IMR-90 (cell line): ENCODE results near the gene COL6A3. TPM values are rescaled to one million over a fixed set of nuclear protein-coding genes. Genes with fewer than 3 reads are reported as not detected.

ENCODE experiments used
- ATAC-seq: fragments of 200-7000 bp; cut with Tn5 transposase; 2 replicates; pipeline ENCODE4 v1.9.1; 2020; ENCODE audit warnings: low read depth, mild to moderate bottlenecking, moderate library complexity
- BruUV-seq: library from RNA; stranded (reverse); fragments of 400-500 nt; replicated peaks from 2 replicates; lab custom pipeline; 2021; lab: Mats Ljungman, UMichigan
- CTCF ChIA-PET: fragments of 300-600 bp; formaldehyde crosslinking; extraction: SDS; loops from one replicate; lab custom pipeline; 2021; ENCODE audit warnings: antibody characterized with exemption; lab: Yijun Ruan, JAX
- POLR2A ChIA-PET: fragments of 300-600 bp; sonication (Branson Sonifier 250); formaldehyde crosslinking; loops from one replicate; lab custom pipeline; 2022; ENCODE audit warnings: antibody characterized with exemption; ENCODE audit not compliant: unreplicated experiment; lab: Charles Lee
- DNase-seq: peaks from one replicate; pipeline ENCODE4 v3.0.0; 2013
- H2AFZ ChIP-seq: replicated peaks from 2 replicates; pipeline ENCODE3; 2013; ENCODE audit warnings: low read length, mild to moderate bottlenecking; ENCODE audit not compliant: poor library complexity
- H2AK5ac ChIP-seq: 2 replicates; pipeline ENCODE4 v1.6.1; 2013; ENCODE audit warnings: low read depth, low read length, inconsistent platforms
- H2AK9ac ChIP-seq: replicated peaks from 2 replicates; pipeline ENCODE3; 2013; ENCODE audit warnings: mild to moderate bottlenecking, low read depth, low read length, moderate library complexity; ENCODE audit not compliant: poor library complexity
- H2BK120ac ChIP-seq: 2 replicates; pipeline ENCODE4 v1.6.1; 2013; ENCODE audit warnings: low read depth, low read length, inconsistent platforms
- H2BK15ac ChIP-seq: 3 replicates; pipeline ENCODE4 v1.6.1; 2013; ENCODE audit warnings: low read depth, low read length, inconsistent platforms
- H2BK20ac ChIP-seq: 2 replicates; pipeline ENCODE4 v1.6.1; 2013; ENCODE audit warnings: low read depth, mild to moderate bottlenecking, inconsistent platforms, low read length, moderate library complexity
- H2BK5ac ChIP-seq: 2 replicates; pipeline ENCODE4 v1.6.1; 2013; ENCODE audit warnings: mild to moderate bottlenecking, low read depth, low read length, inconsistent platforms; ENCODE audit not compliant: poor library complexity, severe bottlenecking
- H3K14ac ChIP-seq: replicated peaks from 2 replicates; pipeline ENCODE4 v1.6.1; 2013; ENCODE audit warnings: low read depth, low read length, inconsistent platforms
- H3K18ac ChIP-seq: 2 replicates; pipeline ENCODE4 v1.6.1; 2013; ENCODE audit warnings: low read depth, low read length, control low read depth
- H3K23ac ChIP-seq: 2 replicates; pipeline ENCODE4 v1.6.1; 2013; ENCODE audit warnings: low read depth, low read length, inconsistent platforms
- H3K27ac ChIP-seq: 2 replicates; pipeline ENCODE4 v1.5.1; 2013; ENCODE audit warnings: mild to moderate bottlenecking, control low read depth, low read length; ENCODE audit not compliant: insufficient read depth
- H3K27me3 ChIP-seq: 2 replicates; pipeline ENCODE4 v1.6.1; 2013; ENCODE audit warnings: low read length; ENCODE audit not compliant: control insufficient read depth, insufficient read depth
- H3K36me3 ChIP-seq: 2 replicates; pipeline ENCODE4 v1.6.1; 2013; ENCODE audit warnings: low read length, mixed read lengths; ENCODE audit not compliant: control insufficient read depth, insufficient read depth
- H3K4ac ChIP-seq: 2 replicates; pipeline ENCODE4 v1.6.1; 2013; ENCODE audit warnings: low read depth, low read length, inconsistent platforms
- H3K4me1 ChIP-seq: 2 replicates; pipeline ENCODE4 v1.6.1; 2013; ENCODE audit warnings: low read length, mixed read lengths; ENCODE audit not compliant: control insufficient read depth, insufficient read depth
- H3K4me2 ChIP-seq: 2 replicates; pipeline ENCODE4 v1.6.1; 2013; ENCODE audit warnings: low read depth, mild to moderate bottlenecking, control low read depth, low read length, moderate library complexity
- H3K4me3 ChIP-seq: 2 replicates; pipeline ENCODE4 v1.5.1; 2013; ENCODE audit warnings: low read depth, mild to moderate bottlenecking, control low read depth, low read length, moderate library complexity; ENCODE audit not compliant: insufficient read depth
- H3K56ac ChIP-seq: 2 replicates; pipeline ENCODE4 v1.6.1; 2013; ENCODE audit warnings: low read length, inconsistent platforms; ENCODE audit not compliant: insufficient read depth; ENCODE audit errors: extremely low read depth
- H3K79me1 ChIP-seq, 2 experiments: 2 replicates each; pipeline ENCODE4 v1.6.1; 2013; ENCODE audit warnings: low read length in 2 of 2, inconsistent platforms in 1 of 2, low read depth in 1 of 2
- H3K9ac ChIP-seq: 2 replicates; pipeline ENCODE4 v1.6.1; 2013; ENCODE audit warnings: low read depth, low read length, control low read depth
- H3K9me1 ChIP-seq: 2 replicates; pipeline ENCODE4 v1.6.1; 2013; ENCODE audit warnings: low read length, inconsistent platforms; ENCODE audit not compliant: insufficient read depth
- H3K9me3 ChIP-seq: 2 replicates; pipeline ENCODE4 v1.6.1; 2013; ENCODE audit warnings: low read length; ENCODE audit not compliant: control insufficient read depth, insufficient read depth
- H4K20me1 ChIP-seq: 2 replicates; pipeline ENCODE4 v1.6.1; 2013; ENCODE audit warnings: low read length, inconsistent platforms; ENCODE audit not compliant: insufficient read depth
- H4K5ac ChIP-seq: 2 replicates; pipeline ENCODE4 v1.6.1; 2013; ENCODE audit warnings: mild to moderate bottlenecking, low read depth, low read length, control low read depth
- H4K8ac ChIP-seq, 2 experiments: 2 replicates each; pipeline ENCODE4 v1.6.1; 2013; ENCODE audit warnings: low read depth in 2 of 2, low read length in 2 of 2, control low read depth in 1 of 2, inconsistent platforms in 1 of 2
- H4K91ac ChIP-seq: 2 replicates; pipeline ENCODE4 v1.6.1; 2013; ENCODE audit warnings: low read depth, low read length, inconsistent platforms; ENCODE audit not compliant: insufficient read depth
- BHLHE40 ChIP-seq: fragments of 150-350 bp; IDR thresholded peaks from 2 replicates; pipeline ENCODE4 v1.6.1; 2016; ENCODE audit warnings: mild to moderate bottlenecking, low read depth, low read length
- CEBPB ChIP-seq: IDR thresholded peaks from 2 replicates; pipeline ENCODE4 v1.6.1; 2012; ENCODE audit warnings: low read depth, low read length, improper control_type of control experiment
- CHD1 ChIP-seq: IDR thresholded peaks from 2 replicates; pipeline ENCODE4 v1.6.1; 2012; ENCODE audit warnings: low read depth, low read length, improper control_type of control experiment
- FOS ChIP-seq: fragments of 150-350 bp; IDR thresholded peaks from 2 replicates; pipeline ENCODE4 v1.6.1; 2016; ENCODE audit warnings: low read depth, low read length
- MAFK ChIP-seq: IDR thresholded peaks from 2 replicates; pipeline ENCODE4 v1.6.1; 2012; ENCODE audit warnings: low read depth, low read length, improper control_type of control experiment
- MAZ ChIP-seq: IDR thresholded peaks from 2 replicates; pipeline ENCODE4 v1.6.1; 2012; ENCODE audit warnings: low read depth, mild to moderate bottlenecking, low read length, improper control_type of control experiment, moderate library complexity, borderline replicate concordance
- MXI1 ChIP-seq: IDR thresholded peaks from 2 replicates; pipeline ENCODE4 v1.6.1; 2012; ENCODE audit warnings: low read depth, mild to moderate bottlenecking, low read length, moderate library complexity, borderline replicate concordance
- NFE2L2 ChIP-seq: fragments of 150-350 bp; IDR thresholded peaks from 2 replicates; pipeline ENCODE4 v1.6.1; 2016; ENCODE audit warnings: low read depth, mild to moderate bottlenecking, low read length
- POLR2A ChIP-seq: IDR thresholded peaks from 2 replicates; pipeline ENCODE4 v1.6.1; 2012; ENCODE audit warnings: mild to moderate bottlenecking, low read depth, low read length
- RAD21 ChIP-seq: IDR thresholded peaks from 2 replicates; pipeline ENCODE4 v1.6.1; 2012; ENCODE audit warnings: low read length, improper control_type of control experiment
- RCOR1 ChIP-seq: IDR thresholded peaks from 2 replicates; pipeline ENCODE4 v1.6.1; 2012; ENCODE audit warnings: mild to moderate bottlenecking, low read length, improper control_type of control experiment; ENCODE audit not compliant: insufficient replicate concordance
- RFX5 ChIP-seq: IDR thresholded peaks from 2 replicates; pipeline ENCODE4 v1.8.0; 2012; ENCODE audit warnings: low read depth, mild to moderate bottlenecking, low read length, moderate library complexity
- SMC3 ChIP-seq: fragments of 150-350 bp; IDR thresholded peaks from 2 replicates; pipeline ENCODE4 v1.6.1; 2016; ENCODE audit warnings: low read depth, mild to moderate bottlenecking, antibody characterized with exemption, low read length, moderate library complexity
- WGBS, 2 experiments: methylation state at CpG; one replicate each; pipeline versions ENCODE4 v1.1.5 to v1.1.7; 2013; ENCODE audit warnings: missing lambda C conversion rate in 2 of 2; ENCODE audit not compliant: insufficient read length in 1 of 2; ENCODE audit errors: extremely low coverage in 2 of 2; 5-methylcytosine and 5-hydroxymethylcytosine counted together
- dilution Hi-C: fragments of 300-500 bp; cut with HindIII; formaldehyde crosslinking; loops from one replicate; pipeline ENCODE4 v1.14.3; 2018; ENCODE audit warnings: low sequenced_read_pairs; ENCODE audit not compliant: unreplicated experiment
- in situ Hi-C: fragments of 300-500 bp; cut with MboI; formaldehyde crosslinking; loops from 3 replicates; pipeline ENCODE4 v1.14.3; 2019; ENCODE audit warnings: low sequenced_read_pairs, inconsistent platforms, mixed read lengths
- intact Hi-C: fragments of 100-400 bp; cut with micrococcal nuclease; formaldehyde crosslinking; loops from 2 replicates; pipeline ENCODE4 v1.10.0; 2022
- polyA plus RNA-seq, 3 experiments: library from polyadenylated mRNA; depleted of rRNA; stranded (reverse); fragments of >200 nt; gene quantifications; 2 replicates each; pipeline ENCODE4 v1.2.3, GENCODE V29; 2012; ENCODE audit warnings: low replicate concordance in 1 of 3
- total RNA-seq: library from RNA; depleted of rRNA; stranded (reverse); fragments of >200 nt; gene quantifications from 2 replicates; pipeline ENCODE4 v1.2.3, GENCODE V29; 2012
- TF ChIP-seq, protein P1 (sequence below): conservative IDR thresholded peaks from 2 replicates; pipeline ENCODE4 v1.5.1; 2012; ENCODE audit warnings: mild to moderate bottlenecking, low read depth, low read length, improper control_type of control experiment
- TF ChIP-seq, protein P2 (sequence below): fragments of 150-350 bp; IDR thresholded peaks from 2 replicates; pipeline ENCODE4 v1.6.1; 2017; ENCODE audit warnings: mild to moderate bottlenecking, antibody characterized with exemption, low read length, low read depth

COL6A3 gene
- total and polyA plus RNA-seq, 2 of the 4 experiments (the other 2 are of a cell fraction) = 964 to 1,855 TPM

DNA sequence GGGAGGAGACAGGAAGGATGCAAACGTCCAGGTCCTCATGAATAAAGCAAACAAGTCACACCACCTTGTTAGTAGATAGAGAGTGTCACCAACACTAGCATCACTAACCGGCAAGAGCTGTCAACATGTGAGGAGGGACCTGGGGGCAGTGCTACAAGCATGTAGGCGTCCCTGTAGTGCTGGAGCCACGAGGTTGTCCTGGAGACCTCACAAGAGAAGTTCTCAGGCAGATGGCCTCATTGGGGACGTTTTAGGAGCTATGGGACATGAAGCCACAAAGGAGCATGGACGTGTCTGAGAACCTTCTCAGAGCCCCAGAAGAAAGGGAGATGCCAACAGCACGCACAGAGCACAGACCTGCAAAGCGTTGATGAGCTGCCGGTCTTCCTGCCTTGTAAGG is 70.0 kb downstream of the COL6A3 start:
- H4K91ac ChIP-seq = no peak overlapping the region
- H3K27ac ChIP-seq = peak overlapping the region; percentile 1; the same call in 1 of the 2 replicates
- DNase-seq (no peak), ATAC-seq (no peak)
- BruUV-seq = no TSS peak
- H3K18ac ChIP-seq = no peak overlapping the region
- ChIA-PET POLR2A (no interaction called here), CTCF (no interaction called here)
- peak overlapping the region; percentile 3; the same call in 1 of the 2 replicates for H4K5ac ChIP-seq
- peak overlapping the region; percentile 69 for H2BK5ac ChIP-seq
- peaks cover 82% of the 10 kb centered on the region for H3K36me3 ChIP-seq
- in situ Hi-C loops = no loop called here
- no peak overlapping the region for H3K4me3 ChIP-seq
- peaks cover 30 to 79% of the 10 kb centered on the region in 2 experiments; a peak in 3 of 4 replicates for H3K79me1 ChIP-seq
- H3K14ac ChIP-seq = peak overlapping the region; percentile 2; the same call in 1 of the 2 replicates
- peaks cover 10% of the 10 kb centered on the region; the same call in 1 of the 2 replicates for H3K4me1 ChIP-seq
- peak overlapping the region; percentile 76 for H2AK9ac ChIP-seq
- H2AFZ ChIP-seq = peak overlapping the region; percentile 34
- no peak overlapping the region for H2BK15ac ChIP-seq
- TF ChIP-seq CEBPB = no peak
- TF ChIP-seq RAD21 = no peak
- TF ChIP-seq POLR2A = no peak
- TF ChIP-seq SMC3 = no peak
- no peak for TF ChIP-seq RCOR1
- TF ChIP-seq, protein P1, sequence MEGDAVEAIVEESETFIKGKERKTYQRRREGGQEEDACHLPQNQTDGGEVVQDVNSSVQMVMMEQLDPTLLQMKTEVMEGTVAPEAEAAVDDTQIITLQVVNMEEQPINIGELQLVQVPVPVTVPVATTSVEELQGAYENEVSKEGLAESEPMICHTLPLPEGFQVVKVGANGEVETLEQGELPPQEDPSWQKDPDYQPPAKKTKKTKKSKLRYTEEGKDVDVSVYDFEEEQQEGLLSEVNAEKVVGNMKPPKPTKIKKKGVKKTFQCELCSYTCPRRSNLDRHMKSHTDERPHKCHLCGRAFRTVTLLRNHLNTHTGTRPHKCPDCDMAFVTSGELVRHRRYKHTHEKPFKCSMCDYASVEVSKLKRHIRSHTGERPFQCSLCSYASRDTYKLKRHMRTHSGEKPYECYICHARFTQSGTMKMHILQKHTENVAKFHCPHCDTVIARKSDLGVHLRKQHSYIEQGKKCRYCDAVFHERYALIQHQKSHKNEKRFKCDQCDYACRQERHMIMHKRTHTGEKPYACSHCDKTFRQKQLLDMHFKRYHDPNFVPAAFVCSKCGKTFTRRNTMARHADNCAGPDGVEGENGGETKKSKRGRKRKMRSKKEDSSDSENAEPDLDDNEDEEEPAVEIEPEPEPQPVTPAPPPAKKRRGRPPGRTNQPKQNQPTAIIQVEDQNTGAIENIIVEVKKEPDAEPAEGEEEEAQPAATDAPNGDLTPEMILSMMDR = no peak
- no peak for TF ChIP-seq FOS
- no peak for TF ChIP-seq BHLHE40
- TF ChIP-seq NFE2L2 = no peak
- no peak for TF ChIP-seq MXI1
- TF ChIP-seq MAZ = no peak
- TF ChIP-seq, protein P2, sequence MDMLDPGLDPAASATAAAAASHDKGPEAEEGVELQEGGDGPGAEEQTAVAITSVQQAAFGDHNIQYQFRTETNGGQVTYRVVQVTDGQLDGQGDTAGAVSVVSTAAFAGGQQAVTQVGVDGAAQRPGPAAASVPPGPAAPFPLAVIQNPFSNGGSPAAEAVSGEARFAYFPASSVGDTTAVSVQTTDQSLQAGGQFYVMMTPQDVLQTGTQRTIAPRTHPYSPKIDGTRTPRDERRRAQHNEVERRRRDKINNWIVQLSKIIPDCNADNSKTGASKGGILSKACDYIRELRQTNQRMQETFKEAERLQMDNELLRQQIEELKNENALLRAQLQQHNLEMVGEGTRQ = no peak
- TF ChIP-seq RFX5 = no peak
- no peak for TF ChIP-seq CHD1
- TF ChIP-seq MAFK = no peak
- H2BK120ac ChIP-seq = 0 out of 2 replicates have a peak overlapping the region, but pooled peaks have one; percentile 7
- no peak overlapping the region for H3K56ac ChIP-seq
- no peak overlapping the region for H3K4me2 ChIP-seq
- H3K23ac ChIP-seq = no peak overlapping the region
- H3K9me3 ChIP-seq = no peaks in the 10 kb centered on the region
- peak overlapping the region; percentile 11; the same call in 1 of the 2 replicates for H3K4ac ChIP-seq
- H3K9ac ChIP-seq = no peak overlapping the region
- dilution Hi-C loops = no loop called here
- H3K9me1 ChIP-seq = peaks cover 32% of the 10 kb centered on the region
- intact Hi-C loops = no loop called here
- H3K27me3 ChIP-seq = no peaks in the 10 kb centered on the region
- H2AK5ac ChIP-seq = no peak overlapping the region; the same call in 1 of the 2 replicates
- H4K8ac ChIP-seq = peak overlapping the region in 1 of 2 experiments; percentile 10; a peak in 2 of 4 replicates
- no peak overlapping the region for H2BK20ac ChIP-seq
- WGBS, 2 experiments = 80% methylated on average over 2 of the region's 9 CpGs; no CpG with 5 or more reads in 1 of the 2 experiments
- peaks cover 15% of the 10 kb centered on the region; the same call in 1 of the 2 replicates for H4K20me1 ChIP-seq
